Tibial nerve (tissue), 4 donors: ENCODE data around the gene SENP7.

ENCODE experiments used
- CTCF ChIP-seq, 5 experiments: fragments of 200-600 bp in 3 of 5; fragments of 450-650 bp in 2 of 5; sonication (generic) in 3 of 5; IDR thresholded peaks; one replicate each; pipeline ENCODE4 v1.5.1; 2016 to 2019; ENCODE audit warnings: antibody characterized with exemption in 5 of 5, mild to moderate bottlenecking in 3 of 5, moderate library complexity in 2 of 5
- EP300 ChIP-seq, 2 donors: sonication (generic); formaldehyde crosslinking; IDR thresholded peaks; one replicate each; pipeline ENCODE4 v1.6.1; 2017; ENCODE audit warnings: antibody characterized with exemption in 2 of 2, mild to moderate bottlenecking in 1 of 2
- POLR2A ChIP-seq, 2 donors: fragments of 450-650 bp; IDR thresholded peaks; one replicate each; pipeline ENCODE4 v1.6.1; 2017; ENCODE audit warnings: antibody characterized with exemption in 2 of 2, mild to moderate bottlenecking in 2 of 2, moderate library complexity in 2 of 2

GRCh38 chr3:101414121-101414520, 98.9 kb downstream of the SENP7 start:
- TF ChIP-seq CTCF (IDR thresholded peaks at IDR 0.05) (no peak), POLR2A (IDR thresholded peaks at IDR 0.05) (no peak), EP300 (IDR thresholded peaks at IDR 0.05) (no peak)
